HEK293T (cell line): Measurements from ENCODE around the gene SECISBP2.

Experiments
- CTBP1 ChIP-seq: fragments of 450-650 bp; IDR thresholded peaks from 2 replicates; pipeline ENCODE4 v1.6.1; 2016; ENCODE audit warnings: borderline replicate concordance
- ELF4 ChIP-seq: fragments of 450-650 bp; IDR thresholded peaks from 2 replicates; pipeline ENCODE4 v1.6.1; 2017; ENCODE audit warnings: antibody characterized with exemption
- FOXA1 ChIP-seq: fragments of 450-650 bp; IDR thresholded peaks from 2 replicates; pipeline ENCODE4 v1.6.1; 2016; ENCODE audit warnings: mild to moderate bottlenecking
- L3MBTL2 ChIP-seq: fragments of 450-650 bp; conservative IDR thresholded peaks from 2 replicates; pipeline ENCODE4 v1.6.1; 2016; ENCODE audit warnings: mild to moderate bottlenecking
- NFRKB ChIP-seq: fragments of 450-650 bp; IDR thresholded peaks from 2 replicates; pipeline ENCODE4 v1.6.1; 2016; ENCODE audit warnings: mild to moderate bottlenecking, moderate library complexity
- TARDBP ChIP-seq: fragments of 450-650 bp; IDR thresholded peaks from 2 replicates; pipeline ENCODE4 v1.6.1; 2016
- ZNF384 ChIP-seq: fragments of 450-650 bp; IDR thresholded peaks from 2 replicates; pipeline ENCODE4 v1.6.1; 2016

DNA sequence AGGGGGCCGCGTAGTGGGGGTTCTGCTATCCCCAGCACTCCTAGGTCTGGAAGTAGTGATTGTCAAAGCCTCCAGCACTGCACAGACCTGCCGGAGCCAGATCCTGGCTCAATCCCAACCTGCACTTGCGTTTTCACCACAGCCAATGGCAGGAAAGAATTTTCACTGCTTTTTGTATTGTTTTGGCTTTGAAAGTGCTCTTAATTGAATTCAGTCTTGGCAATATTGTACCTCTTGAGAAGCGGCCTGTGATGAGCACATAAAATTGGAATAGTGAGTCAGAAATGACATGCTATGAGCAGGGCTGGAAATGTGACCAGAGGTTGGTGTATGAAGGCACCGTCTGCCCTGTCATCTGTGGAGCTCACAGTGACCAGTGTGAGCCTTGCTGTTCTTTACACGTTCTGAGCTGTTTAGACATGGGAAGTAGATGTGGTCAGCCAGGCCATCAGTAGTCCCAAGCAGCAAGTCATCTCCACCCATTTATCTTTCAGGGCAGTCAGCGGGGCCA lies 41.5 kb downstream of the SECISBP2 start:
- TF ChIP-seq TARDBP (no peak), NFRKB (no peak), ELF4 (no peak), CTBP1 (no peak), FOXA1 (no peak), ZNF384 (no peak), L3MBTL2 (no peak)
